ENCODE data around the gene ADISSP.

DNA sequence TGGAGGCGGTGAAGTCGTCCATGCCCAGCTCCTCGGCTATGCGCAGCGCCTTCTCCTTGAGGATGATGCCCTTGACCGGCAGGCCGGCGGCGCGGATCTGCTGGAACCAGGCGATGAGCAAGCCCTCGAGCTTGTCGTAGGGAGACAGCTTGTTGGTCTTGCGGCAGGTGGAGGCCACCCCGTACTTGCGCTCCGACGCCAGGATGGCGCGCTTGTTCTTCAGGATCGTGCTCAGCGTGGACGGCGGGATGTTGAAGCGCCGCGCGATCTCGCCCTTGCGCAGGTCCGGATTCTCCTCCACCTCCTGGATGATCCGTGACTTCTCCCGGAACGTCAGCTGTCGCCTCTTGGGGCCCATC, 18.6 kb upstream of the ADISSP start:
- TF ChIP-seq, protein P1, sequence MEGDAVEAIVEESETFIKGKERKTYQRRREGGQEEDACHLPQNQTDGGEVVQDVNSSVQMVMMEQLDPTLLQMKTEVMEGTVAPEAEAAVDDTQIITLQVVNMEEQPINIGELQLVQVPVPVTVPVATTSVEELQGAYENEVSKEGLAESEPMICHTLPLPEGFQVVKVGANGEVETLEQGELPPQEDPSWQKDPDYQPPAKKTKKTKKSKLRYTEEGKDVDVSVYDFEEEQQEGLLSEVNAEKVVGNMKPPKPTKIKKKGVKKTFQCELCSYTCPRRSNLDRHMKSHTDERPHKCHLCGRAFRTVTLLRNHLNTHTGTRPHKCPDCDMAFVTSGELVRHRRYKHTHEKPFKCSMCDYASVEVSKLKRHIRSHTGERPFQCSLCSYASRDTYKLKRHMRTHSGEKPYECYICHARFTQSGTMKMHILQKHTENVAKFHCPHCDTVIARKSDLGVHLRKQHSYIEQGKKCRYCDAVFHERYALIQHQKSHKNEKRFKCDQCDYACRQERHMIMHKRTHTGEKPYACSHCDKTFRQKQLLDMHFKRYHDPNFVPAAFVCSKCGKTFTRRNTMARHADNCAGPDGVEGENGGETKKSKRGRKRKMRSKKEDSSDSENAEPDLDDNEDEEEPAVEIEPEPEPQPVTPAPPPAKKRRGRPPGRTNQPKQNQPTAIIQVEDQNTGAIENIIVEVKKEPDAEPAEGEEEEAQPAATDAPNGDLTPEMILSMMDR (IDR thresholded peaks at IDR 0.05): no peak
- no peak for TF ChIP-seq POLR2AphosphoS5 (IDR thresholded peaks at IDR 0.05)

Measured in gastroesophageal sphincter (tissue), 3 donors.